ENCODE data around the gene DDAH1. TPM values are rescaled to one million over a fixed set of nuclear protein-coding genes. Genes with fewer than 3 reads are reported as not detected.

The DDAH1 gene
- total and polyA plus RNA-seq, 11 donors: 5.7 to 33.9 (median 16.1) TPM

DNA sequence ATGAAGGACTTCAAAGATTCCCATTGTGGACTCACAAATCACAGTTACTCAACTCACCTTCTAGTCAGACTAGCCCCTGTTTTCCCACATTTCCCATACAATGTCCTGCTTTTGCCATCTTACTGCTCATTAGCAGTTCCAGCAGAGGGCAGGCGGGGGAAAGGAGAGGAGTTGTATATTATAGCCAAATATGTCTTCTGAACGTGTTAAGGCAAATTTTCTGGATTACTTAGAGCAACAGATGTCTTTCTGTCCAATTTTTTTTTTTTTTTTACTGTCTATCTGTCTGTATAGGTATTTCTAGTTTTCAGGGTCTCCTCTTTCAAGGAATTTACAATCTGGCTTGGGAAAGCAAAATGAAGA is 29.9 kb upstream of the DDAH1 start:
- Histone ChIP-seq H3K36me3 (no peaks in the 10 kb centered on the region), H3K27ac (no peak overlapping the region), H3K27me3 (no peaks in the 10 kb centered on the region), H3K9me3 (no peaks in the 10 kb centered on the region), H3K4me1 (no peaks in the 10 kb centered on the region), H3K4me3 (no peak overlapping the region)
- ATAC-seq (peak in 2 of 4 donors; percentile 36 to 61), DNase-seq (peak in 1 of 5 donors; percentile 11)
- intact Hi-C loops (cut with DNase I): loop anchor here in 4 of 10 donors (2.0 to 10.0 kb wide), 2 partner anchors 86 to 200 kb away; partner anchors contain the start of gene CCN1 (in 1 of the 4)
- no peak for TF ChIP-seq POLR2A (IDR thresholded peaks at IDR 0.05)
- TF ChIP-seq, protein P1, sequence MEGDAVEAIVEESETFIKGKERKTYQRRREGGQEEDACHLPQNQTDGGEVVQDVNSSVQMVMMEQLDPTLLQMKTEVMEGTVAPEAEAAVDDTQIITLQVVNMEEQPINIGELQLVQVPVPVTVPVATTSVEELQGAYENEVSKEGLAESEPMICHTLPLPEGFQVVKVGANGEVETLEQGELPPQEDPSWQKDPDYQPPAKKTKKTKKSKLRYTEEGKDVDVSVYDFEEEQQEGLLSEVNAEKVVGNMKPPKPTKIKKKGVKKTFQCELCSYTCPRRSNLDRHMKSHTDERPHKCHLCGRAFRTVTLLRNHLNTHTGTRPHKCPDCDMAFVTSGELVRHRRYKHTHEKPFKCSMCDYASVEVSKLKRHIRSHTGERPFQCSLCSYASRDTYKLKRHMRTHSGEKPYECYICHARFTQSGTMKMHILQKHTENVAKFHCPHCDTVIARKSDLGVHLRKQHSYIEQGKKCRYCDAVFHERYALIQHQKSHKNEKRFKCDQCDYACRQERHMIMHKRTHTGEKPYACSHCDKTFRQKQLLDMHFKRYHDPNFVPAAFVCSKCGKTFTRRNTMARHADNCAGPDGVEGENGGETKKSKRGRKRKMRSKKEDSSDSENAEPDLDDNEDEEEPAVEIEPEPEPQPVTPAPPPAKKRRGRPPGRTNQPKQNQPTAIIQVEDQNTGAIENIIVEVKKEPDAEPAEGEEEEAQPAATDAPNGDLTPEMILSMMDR (IDR thresholded peaks at IDR 0.05): peak in 10 of 12 donors; percentile 4 to 46 (median 34)
- WGBS, 4 donors: 43 to 70% (median 54%) methylated on average over 2 of the region's 2 CpGs

DNA sequence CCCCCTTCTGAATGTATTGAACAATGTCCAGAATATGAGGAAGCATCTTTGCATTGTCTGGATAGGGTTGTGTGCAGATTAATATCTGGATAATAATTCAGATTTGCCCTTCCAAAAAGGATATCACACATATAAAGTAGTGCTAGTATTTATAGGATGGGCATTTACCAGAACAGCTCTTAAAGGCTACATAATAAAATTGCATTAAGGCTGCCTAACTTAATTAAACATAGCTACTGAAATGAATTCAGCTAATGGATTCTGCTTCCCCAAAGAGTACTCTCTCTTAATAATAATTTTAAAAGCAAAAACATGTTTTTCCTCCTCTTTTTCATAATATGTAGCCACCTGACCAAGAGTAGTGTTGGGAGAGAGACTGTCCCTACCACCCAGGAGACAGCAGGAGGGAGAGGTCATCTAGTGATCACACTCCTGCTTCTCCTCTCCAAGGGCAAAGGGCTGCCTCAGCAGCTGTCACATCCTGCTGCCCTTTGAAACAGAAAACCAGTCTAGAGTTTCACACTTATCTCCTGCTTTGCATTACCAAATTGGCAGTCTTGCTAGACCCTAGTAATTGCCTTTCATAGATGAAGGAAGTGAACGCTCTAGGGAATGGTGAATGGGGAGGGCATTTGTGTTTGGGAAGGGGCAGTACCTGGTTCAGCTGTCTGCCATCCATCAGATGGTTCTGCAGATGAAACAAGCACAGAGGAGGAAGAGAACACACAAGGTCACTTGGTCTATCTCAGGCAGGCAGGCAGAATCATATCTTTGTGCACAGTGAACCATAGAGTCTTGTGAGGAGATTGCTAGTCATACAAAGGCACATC is 29.3 kb upstream of the DDAH1 start:
- Histone ChIP-seq H3K4me3 (no peak overlapping the region), H3K4me1 (no peaks in the 10 kb centered on the region), H3K9me3 (no peaks in the 10 kb centered on the region), H3K27me3 (no peaks in the 10 kb centered on the region), H3K27ac (no peak overlapping the region), H3K36me3 (no peaks in the 10 kb centered on the region)
- WGBS, 4 donors: 94 to 100% (median 95%) methylated on average over 1 of the region's 1 CpG
- no peak for DNase-seq
- TF ChIP-seq, protein P1 (IDR thresholded peaks at IDR 0.05): no peak
- no peak for TF ChIP-seq POLR2A (IDR thresholded peaks at IDR 0.05)
- peak in 2 of 4 donors; percentile 26 to 34 for ATAC-seq
- intact Hi-C loops (cut with DNase I): loop anchor here in 4 of 10 donors (2.0 to 10.0 kb wide), 2 partner anchors 87 to 201 kb away; partner anchors contain the start of gene CCN1 (in 1 of the 4)

DNA sequence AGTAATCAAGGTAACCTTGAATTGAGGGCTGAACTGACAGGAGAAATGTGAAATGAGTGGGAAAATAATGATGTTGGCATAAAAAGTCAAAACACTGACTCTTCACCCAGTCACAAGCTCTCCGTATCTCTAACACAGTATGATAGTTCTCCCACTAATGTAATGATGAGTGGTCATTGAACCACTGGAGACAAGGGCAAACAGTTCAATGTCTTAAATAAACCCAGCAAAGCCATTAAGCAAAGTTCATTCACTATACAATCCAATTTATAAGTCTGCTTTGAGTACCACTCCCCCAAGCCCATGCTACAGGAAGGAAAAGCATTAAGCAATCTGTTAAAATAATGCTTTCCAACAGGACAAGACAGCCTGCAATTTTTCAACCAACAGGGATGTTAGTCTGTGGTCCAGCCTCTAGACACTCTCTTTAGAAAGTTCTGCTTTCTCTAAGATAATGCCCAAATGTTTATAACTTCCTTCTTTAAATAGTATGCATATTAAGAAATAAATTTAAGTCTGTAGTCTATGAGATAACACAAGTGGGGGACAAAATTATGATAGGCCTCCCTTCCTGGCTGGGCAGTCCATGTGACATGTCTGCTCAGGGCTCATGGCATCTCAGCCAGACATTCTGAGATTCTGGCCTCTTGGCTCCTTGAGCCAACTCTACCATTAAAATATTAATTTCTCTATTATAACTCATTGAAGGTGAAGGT is 25.5 kb upstream of the DDAH1 start:
- H3K4me1 ChIP-seq: no peaks in the 10 kb centered on the region
- no peaks in the 10 kb centered on the region for H3K9me3 ChIP-seq
- no peak overlapping the region for H3K27ac ChIP-seq
- TF ChIP-seq, protein P1 (IDR thresholded peaks at IDR 0.05): no peak
- no peak for TF ChIP-seq POLR2A (IDR thresholded peaks at IDR 0.05)
- intact Hi-C loops (cut with DNase I): loop anchor here in 4 of 10 donors (10.0 kb wide), 1 partner anchor 204 kb away; no protein-coding TSS in a partner anchor
- no peaks in the 10 kb centered on the region for H3K36me3 ChIP-seq
- no peak for DNase-seq
- H3K27me3 ChIP-seq: no peaks in the 10 kb centered on the region
- 91 to 100% (median 94%) methylated on average over 1 of the region's 1 CpG for WGBS, 4 donors
- no peak overlapping the region for H3K4me3 ChIP-seq
- ATAC-seq: no peak

DNA sequence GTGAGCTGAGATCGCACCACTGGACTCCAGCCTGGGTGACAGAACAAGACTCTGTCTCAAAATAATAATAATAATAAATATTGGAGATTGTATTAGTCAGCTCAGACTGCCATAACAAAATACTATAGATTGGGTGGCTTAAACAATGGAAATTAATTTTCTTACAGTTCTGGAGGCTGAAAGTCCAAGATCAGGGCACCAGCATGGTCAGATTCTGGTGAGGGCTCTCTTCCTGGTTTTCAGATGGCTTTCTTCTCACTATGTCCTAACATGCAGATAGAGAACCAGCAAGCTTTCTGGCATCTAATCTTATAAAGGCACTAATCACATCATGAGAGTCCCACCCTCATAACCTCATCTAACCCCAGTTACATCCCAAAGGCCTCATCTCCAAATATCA is 23.2 kb upstream of the DDAH1 start:
- no peaks in the 10 kb centered on the region for H3K9me3 ChIP-seq
- intact Hi-C loops (cut with DNase I): no loop called here
- TF ChIP-seq, protein P1 (IDR thresholded peaks at IDR 0.05): no peak
- TF ChIP-seq POLR2A (IDR thresholded peaks at IDR 0.05): no peak
- no peak overlapping the region for H3K4me3 ChIP-seq
- H3K4me1 ChIP-seq: no peaks in the 10 kb centered on the region
- ATAC-seq (no peak), DNase-seq (no peak)
- 77 to 100% (median 98%) methylated on average over 1 of the region's 1 CpG for WGBS, 4 donors
- no peaks in the 10 kb centered on the region for H3K36me3 ChIP-seq
- H3K27ac ChIP-seq: no peak overlapping the region
- no peaks in the 10 kb centered on the region for H3K27me3 ChIP-seq

Measured in heart left ventricle (tissue), 16 donors.